ENCODE results near the gene MRPL19.

The MRPL19 gene

DNA sequence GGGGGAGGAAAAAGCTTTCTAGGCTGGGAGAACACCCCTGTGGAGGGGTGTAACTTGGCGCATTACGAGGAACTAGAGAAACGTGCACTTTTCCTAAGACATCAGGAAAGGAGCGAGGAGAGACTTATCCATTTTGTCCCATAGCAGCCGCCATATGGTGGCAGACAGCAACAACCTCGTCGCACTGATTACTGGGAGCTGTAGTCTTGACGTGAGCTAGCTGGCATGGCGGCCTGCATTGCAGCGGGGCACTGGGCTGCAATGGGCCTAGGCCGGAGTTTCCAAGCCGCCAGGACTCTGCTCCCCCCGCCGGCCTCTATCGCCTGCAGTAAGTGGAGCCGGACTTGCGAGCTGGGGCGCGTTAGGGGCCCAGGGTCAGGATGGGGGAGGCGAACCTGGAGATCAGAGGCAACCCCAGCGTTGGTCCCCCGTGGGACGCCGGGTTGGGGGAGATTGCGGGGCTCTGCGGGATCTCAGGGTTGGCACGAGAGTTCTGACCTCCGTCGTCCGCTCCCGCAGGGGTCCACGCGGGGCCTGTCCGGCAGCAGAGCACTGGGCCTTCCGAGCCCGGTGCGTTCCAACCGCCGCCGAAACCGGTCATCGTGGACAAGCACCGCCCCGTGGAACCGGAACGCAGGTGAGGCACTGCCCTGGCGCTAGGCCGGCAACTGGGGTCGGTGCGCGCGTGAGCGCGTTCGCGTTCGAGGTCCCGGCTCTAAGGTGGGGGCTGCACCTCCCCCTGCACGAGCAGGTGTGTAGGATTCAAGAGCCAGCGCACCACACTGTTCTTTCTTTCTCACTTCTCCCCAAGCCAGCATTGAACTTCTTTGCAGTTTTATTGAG is at the start of gene MRPL19:
Gene MRPL19, plus strand, starts transcription at position 201 of the 843 bp plus-strand sequence. Its CDS starts 25 bp downstream, at position 226.
- peak; percentile 92 for DNase-seq

DNA sequence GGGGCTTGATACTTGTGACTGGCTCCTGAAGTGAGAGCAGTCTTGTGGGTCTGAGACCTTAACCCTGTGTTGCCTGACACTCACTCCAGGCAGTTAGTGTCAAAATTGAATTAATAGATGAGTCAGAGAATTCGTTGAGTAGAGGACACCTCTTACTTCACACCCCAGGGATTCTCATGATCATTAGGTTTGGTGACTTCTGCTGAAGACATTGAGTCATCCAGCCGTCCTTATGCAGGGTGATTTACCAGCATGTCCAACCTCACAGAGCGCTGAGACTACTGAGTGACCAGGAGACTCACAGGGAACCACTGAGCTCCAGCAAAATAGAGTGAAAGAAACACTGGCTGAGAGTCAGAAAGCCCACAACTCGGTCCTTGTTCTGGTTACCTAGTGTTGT is 49.8 kb upstream of the MRPL19 start:
- DNase-seq: no peak

DNA sequence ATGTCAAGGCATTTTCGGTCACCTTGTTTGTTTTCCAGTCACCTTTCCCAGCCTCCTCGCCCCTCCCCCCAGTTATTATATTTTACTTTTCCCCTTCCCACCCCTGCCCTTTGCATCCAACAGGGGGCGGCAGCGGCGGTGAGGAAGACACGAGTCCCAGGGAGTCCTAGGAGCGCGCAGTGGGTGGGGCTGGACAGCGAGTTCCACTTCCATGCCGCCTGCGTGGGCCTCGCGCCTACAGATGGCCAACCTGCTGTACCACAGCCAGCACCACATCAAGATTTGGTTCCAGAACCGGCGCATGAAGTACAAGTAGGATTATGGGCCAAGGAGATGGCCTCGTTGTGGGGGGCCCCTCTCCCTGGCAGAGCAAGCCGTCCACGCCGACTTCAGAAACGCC is 48.6 kb upstream of the MRPL19 start:
- no peak for DNase-seq

DNA sequence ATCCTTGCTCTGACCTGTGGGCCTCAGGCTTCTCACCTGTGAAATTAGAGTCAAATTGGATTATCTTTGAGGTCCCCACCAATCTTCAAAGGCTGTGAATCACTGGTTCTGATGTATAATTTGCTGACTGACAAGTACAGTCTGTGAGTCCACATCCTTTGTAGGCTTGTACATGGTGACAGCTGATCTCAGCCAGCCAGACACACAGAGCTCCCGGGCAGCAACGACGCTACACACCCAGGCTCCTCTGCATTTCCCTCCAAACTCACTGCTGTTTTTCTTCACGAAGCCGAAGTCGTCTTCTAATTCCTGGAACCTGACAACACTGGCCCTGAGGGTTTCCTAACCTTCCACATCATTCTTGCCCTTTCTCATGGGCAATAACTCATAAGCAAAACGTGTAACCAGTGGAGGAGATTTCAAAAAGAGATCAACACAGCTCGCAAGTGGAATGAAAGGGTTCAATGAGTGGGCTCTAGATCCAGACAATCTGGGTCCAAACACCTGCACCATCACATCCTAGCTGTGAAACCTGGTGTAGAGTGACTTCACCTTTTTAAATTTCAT is 47.9 kb upstream of the MRPL19 start:
- DNase-seq: no peak

DNA sequence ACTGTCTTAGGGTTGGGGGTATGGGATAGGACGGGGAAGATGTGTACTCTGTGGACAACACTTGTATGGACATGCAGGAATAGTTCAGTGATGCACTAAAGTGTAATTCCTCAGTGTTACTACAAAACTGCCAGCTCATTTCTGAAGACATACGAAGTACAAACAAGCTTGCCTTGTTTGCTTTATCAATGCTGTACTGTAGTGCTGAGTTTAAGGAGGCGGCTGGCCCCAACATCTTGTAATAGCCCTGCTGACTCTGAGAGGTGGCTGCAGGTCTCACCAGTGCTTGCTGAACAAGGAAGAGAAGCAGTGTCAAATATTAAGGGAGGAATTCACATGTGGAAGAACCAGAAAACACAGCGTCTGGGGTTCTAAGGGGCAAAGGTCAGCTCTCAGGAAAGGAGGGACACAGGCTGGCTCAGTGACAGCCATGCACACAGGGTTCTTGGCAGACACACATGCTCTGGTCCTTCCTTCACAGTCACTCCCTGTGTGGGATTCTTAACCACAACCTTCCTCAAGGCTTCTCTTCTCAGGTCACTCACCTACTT is 46.0 kb upstream of the MRPL19 start:
- DNase-seq: no peak

DNA sequence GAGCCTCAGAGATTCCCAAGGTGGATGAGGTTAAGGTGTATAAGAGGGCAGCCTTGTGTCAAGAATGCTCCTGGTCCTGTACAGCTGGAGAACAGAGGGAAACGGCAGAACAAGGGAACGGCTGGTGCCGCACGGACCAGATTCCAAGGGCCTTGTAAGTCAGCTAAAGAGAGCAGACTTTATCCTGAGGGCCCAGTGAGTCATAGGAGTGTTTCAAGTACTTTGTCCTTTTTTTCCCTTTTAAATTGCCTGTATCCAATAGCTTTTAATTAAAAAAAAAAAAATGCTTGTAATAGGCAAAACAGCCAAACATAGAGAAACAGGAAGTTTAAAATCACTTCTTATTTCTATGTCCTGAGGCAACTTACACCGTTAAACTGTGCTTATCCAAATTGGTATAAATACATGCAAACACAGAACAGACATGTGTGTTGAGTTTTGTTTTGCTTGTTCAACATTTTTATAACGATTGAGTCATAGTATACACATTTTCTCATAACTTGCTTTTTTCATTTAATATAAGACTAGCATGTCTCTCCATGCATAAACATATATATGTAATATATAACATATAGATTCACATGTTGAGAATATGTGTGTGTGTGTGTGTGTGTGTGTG is 43.8 kb upstream of the MRPL19 start:
- no peak for DNase-seq

DNA sequence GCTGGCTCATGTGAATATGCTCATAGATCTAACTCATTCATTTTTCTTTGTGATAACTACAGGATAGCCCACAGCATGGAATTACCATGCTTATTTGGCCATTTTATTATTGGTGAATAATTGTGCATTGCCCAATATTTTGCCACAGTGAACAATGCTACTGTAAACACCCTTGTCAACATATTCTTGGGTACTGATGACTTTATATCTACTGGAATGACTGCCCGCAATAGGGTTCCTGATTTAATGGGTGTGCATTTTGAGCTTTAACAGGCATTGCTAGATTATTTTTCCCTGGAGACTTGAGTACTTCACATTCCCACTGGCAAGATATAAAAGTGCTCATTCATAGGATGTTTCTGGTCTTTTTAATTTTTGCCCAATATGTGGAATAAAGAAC is 43.1 kb upstream of the MRPL19 start:
- DNase-seq: no peak

DNA sequence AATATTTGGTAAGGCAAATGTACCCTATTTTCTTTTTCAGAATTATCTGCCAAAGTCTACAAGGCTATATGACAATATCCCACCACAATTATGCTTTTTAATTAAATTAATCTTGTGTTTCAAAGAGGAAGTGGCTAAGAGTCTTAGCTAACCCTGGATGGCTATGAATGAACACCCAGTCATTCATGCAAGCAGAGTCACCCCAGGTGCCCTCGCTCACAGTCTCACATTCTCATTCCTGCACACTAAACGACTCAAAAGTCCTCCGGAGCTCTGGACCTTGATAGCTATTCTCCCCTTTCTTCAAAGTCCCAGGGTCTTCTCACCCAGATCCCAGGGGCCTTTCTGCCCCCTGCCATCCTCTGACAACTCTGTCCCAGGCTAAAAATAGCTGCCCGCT is 42.1 kb upstream of the MRPL19 start:
- DNase-seq: no peak

DNA sequence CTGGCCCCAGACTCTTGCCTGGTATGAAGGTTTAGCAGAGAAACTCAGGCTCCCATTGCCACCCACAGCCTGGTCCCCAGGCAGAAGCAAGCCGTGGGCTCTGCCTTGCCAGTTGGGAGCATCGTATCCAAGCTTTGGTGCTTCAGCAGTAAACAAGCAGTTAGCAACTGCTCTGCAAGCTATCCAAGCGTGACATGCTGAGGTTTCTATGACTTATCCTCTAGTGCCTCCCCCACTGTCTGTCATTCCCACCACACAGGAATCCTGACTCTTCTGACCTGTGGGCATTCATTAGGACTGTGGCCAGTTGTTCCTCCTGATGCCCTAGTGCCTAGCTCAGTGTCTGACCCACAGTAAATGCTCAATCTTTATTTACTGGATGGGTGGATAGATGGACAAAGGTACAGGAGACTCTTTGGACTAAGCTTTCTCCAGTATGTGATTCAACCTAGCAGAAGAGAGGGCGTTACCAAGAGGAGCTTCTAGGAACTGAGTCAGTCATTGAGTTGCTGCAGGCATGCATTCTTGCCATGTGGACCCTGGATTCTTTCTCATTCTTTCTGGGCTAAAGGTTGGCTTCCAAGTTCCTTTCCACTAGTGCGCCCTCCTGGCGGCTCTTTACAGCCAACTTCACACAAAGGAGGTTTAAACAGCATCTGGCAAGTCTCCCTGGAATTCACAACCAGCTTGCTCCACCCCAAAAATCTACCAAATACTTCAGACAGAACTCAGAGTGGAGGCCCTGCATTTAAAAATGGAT is 40.6 kb upstream of the MRPL19 start:
- DNase-seq: no peak

DNA sequence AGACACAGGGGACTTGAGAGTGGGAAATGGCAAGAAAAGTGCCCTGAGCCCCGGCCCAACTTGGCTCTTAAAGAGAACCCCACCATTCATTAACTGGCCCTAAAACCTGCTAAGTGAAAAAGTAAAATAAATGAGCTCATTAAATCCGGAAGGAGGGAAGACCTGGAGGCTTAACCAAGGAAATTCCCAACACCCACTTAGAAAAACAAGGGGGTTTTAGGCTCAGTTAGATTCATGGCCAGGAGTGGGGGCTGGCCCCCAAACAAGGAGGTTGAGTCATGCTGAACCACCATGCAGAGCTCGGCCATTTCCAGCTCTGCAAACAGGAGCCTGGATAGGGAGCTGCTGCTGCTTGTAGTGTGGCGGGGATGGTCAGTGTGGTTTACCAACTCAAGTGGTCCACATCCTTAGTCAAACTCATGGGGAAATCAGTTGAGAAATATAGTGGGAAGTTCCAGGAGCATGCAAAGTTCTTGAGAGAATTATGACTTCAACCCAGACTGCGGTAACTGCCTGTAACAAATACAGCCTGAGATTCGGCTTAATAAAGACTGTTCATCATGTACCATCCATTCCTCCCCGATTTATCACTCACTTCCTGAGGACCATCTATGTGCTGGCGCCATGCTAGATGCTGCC is 39.7 kb upstream of the MRPL19 start:
- DNase-seq: peak; percentile 36

DNA sequence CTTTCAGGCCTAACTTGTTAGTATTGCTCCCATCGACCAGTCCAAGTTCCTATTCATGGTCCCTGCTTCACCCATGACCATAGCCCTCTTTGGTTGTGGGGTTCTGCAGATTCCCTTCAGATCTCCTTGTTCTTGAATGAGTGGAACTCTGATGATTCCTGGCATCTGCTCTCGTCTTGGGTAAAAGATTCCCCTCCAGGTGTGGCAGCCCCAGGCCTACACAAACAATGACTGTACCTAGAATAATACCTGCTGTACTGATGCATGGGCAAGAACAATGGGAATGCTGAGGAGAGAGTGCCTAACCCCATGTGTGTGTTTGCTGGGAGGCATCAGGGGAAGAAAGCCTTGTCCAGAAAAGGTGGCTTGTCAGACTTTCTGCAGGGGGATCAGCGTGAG is 39.2 kb upstream of the MRPL19 start:
- no peak for DNase-seq

DNA sequence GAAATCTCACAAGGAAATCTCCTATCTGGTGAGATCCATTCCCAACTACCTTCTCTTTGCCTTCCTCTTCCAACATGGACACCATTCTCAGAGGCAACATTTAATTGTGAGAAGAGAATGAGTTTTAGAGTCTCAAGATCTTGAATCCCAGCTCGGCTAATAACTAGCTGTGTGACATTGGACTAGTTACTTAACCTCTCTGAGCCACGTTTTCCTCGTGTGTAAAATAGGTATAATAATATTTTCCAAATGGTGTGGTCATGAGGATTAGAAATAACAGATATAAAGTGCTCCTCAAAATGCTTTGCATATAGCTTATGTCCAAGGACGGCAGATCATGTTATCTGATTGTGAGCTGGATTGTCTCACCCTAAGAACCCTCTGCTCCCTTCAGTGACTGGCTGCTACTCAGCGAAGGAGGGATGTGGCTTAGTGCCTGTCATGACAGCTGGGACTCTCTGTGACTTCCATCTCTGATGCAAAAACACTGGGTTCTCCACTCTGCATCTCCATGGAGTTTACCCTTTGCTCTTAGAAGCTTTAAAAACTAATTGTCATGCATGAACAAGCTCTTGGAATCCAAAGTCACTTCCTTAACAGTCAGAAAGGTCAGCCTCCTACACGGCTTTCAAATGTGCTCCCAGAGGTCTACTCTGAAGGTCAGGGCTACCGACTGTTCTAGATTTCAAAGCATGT is 38.4 kb upstream of the MRPL19 start:
- no peak for DNase-seq

DNA sequence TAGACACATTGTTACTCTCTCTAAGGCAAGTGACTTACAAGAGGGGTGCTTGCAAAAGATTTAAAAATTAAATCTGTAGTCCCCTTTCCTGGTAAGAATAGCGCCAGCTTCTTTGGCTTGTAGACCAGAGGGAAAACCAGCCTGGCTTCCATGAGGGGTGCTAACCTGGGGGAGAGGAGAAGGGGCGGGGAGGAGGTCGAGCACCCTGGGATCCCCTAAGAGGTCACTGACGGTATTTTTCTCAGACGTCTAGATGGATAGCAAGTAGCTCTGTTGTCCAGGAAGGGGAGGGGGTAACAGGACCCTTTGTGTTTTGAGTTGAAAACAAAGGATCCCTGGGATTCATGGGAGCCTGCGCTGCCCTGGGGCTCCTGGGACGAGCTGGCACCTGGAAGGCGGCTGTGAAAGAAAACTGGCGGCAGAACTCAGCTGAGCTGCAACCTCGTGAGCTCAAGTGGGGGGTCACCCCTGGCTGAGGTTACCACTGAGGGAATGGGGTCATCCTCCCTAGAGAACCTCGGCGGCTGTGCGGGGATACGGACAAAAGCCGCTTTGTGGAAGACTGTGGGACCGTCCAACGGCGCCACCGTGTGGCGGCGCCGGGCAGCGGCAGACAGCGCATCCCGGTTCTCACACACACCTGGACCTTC is 37.8 kb upstream of the MRPL19 start:
- DNase-seq: peak; percentile 73

DNA sequence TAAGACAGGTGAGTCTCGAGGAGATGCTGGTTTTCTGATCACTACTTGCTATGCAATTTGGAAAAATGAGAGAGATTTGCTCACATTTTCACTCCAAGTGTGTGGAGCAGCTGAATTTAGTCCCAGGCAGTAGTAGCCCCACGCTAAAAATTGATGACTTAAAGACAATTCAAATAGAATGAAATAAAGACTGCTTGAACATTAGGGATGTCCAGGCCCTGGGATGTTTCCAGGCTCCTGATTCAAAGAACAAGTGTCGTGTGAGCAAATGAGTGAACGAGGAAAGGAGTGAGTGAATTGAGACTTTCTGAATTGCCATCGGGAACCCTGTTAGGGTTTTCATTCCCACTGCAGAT is 37.3 kb upstream of the MRPL19 start:
- DNase-seq: no peak

DNA sequence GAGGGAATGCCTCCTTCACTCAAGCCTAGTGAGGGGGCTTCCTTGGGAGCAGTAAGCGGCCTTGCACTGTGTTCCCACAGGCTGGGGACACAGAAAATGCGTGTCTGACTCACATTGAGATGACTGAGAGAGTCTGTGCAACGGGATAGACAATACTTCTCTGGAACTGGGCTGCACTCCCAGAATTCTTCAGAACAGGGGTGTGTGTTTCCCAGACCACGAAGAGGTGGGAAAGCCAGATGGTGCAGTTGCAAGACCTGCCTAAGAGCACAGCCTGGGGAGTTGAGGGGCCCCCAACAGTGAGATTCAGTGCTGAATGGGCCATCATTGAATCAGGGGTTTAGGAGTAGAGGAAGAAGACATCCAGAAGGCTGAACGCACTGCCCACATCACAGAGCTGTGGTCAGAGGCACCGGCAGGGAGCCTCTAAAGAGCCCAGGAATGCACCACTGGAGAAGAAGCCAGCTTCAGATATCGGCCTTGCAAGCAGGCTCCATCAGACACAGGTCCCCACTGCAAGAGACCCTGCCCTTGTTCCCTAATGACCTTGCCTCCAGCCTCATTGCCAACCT is 36.6 kb upstream of the MRPL19 start:
- no peak for DNase-seq

DNA sequence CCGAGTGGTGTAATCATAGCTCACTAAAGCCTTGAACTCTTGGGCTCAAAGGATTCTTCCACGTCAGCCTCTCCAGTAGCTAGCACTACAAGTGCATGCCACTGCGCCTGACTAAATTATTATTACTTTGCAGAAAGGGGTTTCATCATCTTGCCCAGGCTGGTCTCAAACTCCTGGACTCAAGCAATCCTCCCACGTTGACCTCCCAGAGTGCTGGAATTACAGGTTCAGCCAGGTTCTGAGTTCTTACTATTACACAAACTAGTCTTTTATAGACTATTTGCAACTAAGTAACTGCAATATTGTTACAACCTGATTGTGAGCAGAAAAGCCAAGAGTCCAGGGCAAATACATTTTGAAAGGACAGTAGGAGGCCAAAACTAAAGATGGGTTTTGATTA is 35.9 kb upstream of the MRPL19 start:
- DNase-seq: no peak

DNA sequence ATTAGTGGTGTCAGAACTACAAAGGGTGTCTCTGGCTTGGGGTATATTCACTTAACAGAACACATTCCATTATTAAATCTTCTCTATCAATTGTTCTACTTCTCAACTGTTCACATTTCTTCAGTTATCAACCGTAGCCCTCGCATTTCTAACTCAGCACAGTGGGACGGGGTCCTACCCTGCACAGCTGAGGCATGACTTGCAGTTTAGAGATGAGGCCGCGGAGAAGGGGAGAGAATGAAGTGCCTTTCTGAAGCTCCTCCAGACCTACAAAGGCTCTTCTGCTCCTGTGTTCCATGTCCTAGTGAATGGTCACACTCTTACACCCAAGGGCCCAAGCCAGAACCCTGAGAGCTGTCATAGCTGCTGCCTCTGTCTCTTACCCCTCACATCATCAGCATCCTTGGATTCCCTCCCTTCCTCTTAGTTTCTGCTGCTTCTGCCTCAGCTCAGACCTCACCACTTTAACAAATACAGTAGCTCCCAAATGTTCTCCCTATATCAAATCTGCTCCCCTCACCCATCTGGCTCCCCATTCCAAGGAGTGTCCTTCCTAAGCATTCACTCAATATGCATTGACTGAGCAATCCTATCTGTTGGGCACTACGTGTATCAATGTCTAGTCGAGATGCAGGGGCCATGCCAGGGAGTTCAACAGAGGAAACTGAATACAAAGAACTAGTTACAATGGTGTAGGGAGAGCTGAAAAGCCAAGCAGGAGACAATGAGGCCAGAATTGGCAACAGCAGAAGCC is 34.3 kb upstream of the MRPL19 start:
- DNase-seq: no peak

DNA sequence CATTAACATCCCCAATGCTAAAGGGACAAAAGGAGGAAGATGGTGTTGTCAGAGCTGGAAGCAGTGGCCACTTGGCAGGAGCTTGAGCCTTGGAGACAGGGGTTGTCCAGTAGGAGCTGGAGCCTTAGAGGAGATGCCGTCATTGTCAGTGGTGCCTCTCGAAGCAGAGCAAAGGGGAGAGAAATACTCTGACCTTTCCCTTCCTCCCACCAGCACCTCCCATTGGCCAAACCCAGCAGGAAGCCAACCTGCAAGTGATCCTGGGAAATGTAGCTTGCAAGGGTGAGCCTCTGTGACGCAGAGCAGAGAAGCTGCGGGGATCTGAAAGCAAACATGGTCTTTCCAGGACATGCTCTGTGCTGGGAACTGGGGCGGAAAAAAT is 33.7 kb upstream of the MRPL19 start:
- no peak for DNase-seq

DNA sequence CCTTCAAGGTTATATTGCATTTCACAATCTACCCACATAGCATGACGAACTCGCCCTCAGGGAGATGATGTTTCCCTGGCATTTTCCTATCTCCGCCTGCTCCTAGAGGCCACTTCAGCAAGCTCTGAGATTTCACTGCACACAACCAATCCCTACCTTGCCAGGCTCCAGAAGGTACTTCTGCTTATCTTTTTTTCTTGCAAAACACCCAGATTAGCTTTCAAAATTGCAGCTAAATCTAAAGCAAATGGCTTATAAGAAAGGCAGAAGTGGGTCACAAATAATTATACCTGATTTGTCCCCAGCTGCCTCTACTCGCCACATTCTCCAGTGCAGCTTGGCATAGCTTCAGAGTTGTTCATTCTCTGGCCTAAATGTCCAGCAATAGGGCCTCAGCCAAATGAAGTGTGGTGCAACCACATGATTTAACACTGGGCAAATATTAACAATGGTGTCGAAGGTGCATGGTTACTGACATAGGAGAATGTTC is 32.4 kb upstream of the MRPL19 start:
- DNase-seq: no peak

DNA sequence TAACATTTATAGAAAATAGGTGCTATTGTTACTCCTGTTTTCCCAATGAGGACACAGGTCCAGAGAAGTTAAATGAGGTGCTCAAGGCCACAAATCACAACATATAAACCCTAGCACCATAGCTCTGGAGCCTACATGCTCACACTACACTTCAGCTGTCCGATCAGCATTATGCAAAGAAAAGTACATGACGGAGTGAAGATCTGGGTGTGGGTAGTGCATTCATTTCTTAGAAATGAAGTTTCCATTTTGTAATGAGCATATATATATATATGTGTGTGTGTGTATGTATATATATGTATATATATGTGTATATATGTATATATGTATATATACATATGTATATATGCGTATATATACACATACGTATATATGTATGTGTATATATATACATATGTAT is 30.2 kb upstream of the MRPL19 start:
- no peak for DNase-seq
